PC-9 (cell line): Measurements from ENCODE around the gene GDF7. TPM values are rescaled to one million over a fixed set of nuclear protein-coding genes. Genes with fewer than 3 reads are reported as not detected.
A peak's percentile ranks its signal among the peaks of the same experiment; 100 is the strongest.

ENCODE experiments used
- BruUV-seq: library from RNA; stranded (reverse); fragments of 400-500 nt; replicated peaks from 2 replicates; lab custom pipeline; 2021; lab: Mats Ljungman, UMichigan
- CTCF ChIA-PET: fragments of 300-600 bp; sonication (Branson Sonifier 250); formaldehyde crosslinking; loops from one replicate; lab custom pipeline; 2022; ENCODE audit warnings: antibody characterized with exemption; lab: Charles Lee
- POLR2A ChIA-PET: fragments of 300-600 bp; sonication (Branson Sonifier 250); formaldehyde crosslinking; loops from one replicate; lab custom pipeline; 2022; ENCODE audit warnings: antibody characterized with exemption; ENCODE audit not compliant: unreplicated experiment; lab: Charles Lee
- DNase-seq, 2 experiments: peaks; one replicate each; pipeline versions ENCODE4 v3.0.0 to v3.0.0-alpha.2; 2015 to 2022; ENCODE audit warnings: mixed read lengths in 1 of 2
- H2AFZ ChIP-seq: fragments of 200-600 bp; sonication (generic); 2 replicates; pipeline ENCODE4 v1.8.1; 2017; ENCODE audit warnings: antibody characterized with exemption
- H3F3A ChIP-seq: fragments of 200-600 bp; sonication (generic); 2 replicates; pipeline ENCODE4 v1.8.1; 2017; ENCODE audit warnings: antibody characterized with exemption, mild to moderate bottlenecking, low read depth; ENCODE audit not compliant: insufficient read depth
- H3K27ac ChIP-seq: fragments of 200-600 bp; sonication (generic); 2 replicates; pipeline ENCODE4 v1.6.1; 2016; ENCODE audit warnings: mixed run types
- H3K27me3 ChIP-seq: fragments of 200-600 bp; sonication (generic); 2 replicates; pipeline ENCODE4 v1.6.1; 2016; ENCODE audit warnings: low read depth, mixed run types; ENCODE audit not compliant: insufficient read depth
- H3K36me3 ChIP-seq: fragments of 200-600 bp; sonication (generic); 2 replicates; pipeline ENCODE4 v1.6.1; 2016; ENCODE audit warnings: low read depth, mixed run types
- H3K4me1 ChIP-seq: fragments of 200-600 bp; sonication (generic); replicated peaks from 2 replicates; pipeline ENCODE4 v1.6.1; 2016; ENCODE audit warnings: mixed run types; ENCODE audit not compliant: insufficient read depth
- H3K4me2 ChIP-seq: fragments of 200-600 bp; sonication (generic); 2 replicates; pipeline ENCODE4 v1.6.1; 2017; ENCODE audit warnings: mixed run types
- H3K4me3 ChIP-seq: fragments of 200-600 bp; sonication (generic); 2 replicates; pipeline ENCODE4 v1.6.1; 2016; ENCODE audit warnings: mixed run types
- H3K79me2 ChIP-seq: fragments of 200-600 bp; sonication (generic); 2 replicates; pipeline ENCODE4 v1.6.1; 2017; ENCODE audit warnings: low read depth, mixed run types
- H3K9me2 ChIP-seq: fragments of 200-600 bp; sonication (generic); 2 replicates; pipeline ENCODE4 v1.8.1; 2017; ENCODE audit warnings: mild to moderate bottlenecking; ENCODE audit not compliant: insufficient read depth
- H3K9me3 ChIP-seq: fragments of 200-600 bp; sonication (generic); 2 replicates; pipeline ENCODE4 v1.8.1; 2016; ENCODE audit warnings: low read depth; ENCODE audit not compliant: insufficient read depth
- H4K20me1 ChIP-seq: fragments of 200-600 bp; sonication (generic); 2 replicates; pipeline ENCODE4 v1.8.1; 2017; ENCODE audit not compliant: insufficient read depth
- CTCF ChIP-seq: fragments of 200-600 bp; sonication (generic); conservative IDR thresholded peaks from 2 replicates; pipeline ENCODE4 v1.6.1; 2017; ENCODE audit warnings: mixed run types, antibody characterized with exemption, mild to moderate bottlenecking, moderate library complexity
- EZH2 ChIP-seq: fragments of 200-600 bp; sonication (generic); IDR thresholded peaks from 2 replicates; pipeline ENCODE4 v1.8.0; 2017; ENCODE audit warnings: antibody characterized with exemption, low read depth
- intact Hi-C: fragments of 100-400 bp; cut with micrococcal nuclease; formaldehyde crosslinking; loops from one replicate; pipeline ENCODE4 v1.10.0; 2022; ENCODE audit not compliant: unreplicated experiment
- total RNA-seq: library from RNA; stranded (reverse); gene quantifications from 2 replicates; pipeline ENCODE4 v1.2.3, GENCODE V29; 2021

The GDF7 gene
- total RNA-seq, 1 experiment from 2014 or later, result 0.04 TPM

GRCh38 chr2:20633794-20634506 is 33.0 kb upstream of the GDF7 start:
- no peaks in the 10 kb centered on the region for H4K20me1 ChIP-seq
- TSS peak; percentile 29 for BruUV-seq
- peak overlapping the region; percentile 68 for H3K27ac ChIP-seq
- H2AFZ ChIP-seq, result peak overlapping the region; percentile 46; the same call in 1 of the 2 replicates
- CTCF ChIA-PET, result interaction anchor here (0.5 to 3.1 kb wide), 8 partner anchors 16 to 242 kb away, joined by 3 to 12 read pairs (median 5); partner anchors contain the start of gene RHOB
- TF ChIP-seq CTCF (peak; percentile 33; the same call in 1 of the 2 replicates), EZH2 (no peak)
- no peaks in the 10 kb centered on the region for H3K9me3 ChIP-seq
- H3F3A ChIP-seq, result peaks cover 29% of the 10 kb centered on the region
- DNase-seq, result peak; percentile 85 to 92
- intact Hi-C loops, result loop anchor here (1.0 kb wide), 6 partner anchors 16 to 187 kb away; partner anchors contain the start of gene RHOB
- peak overlapping the region; percentile 70 for H3K4me2 ChIP-seq
- peaks cover 37% of the 10 kb centered on the region for H3K4me1 ChIP-seq
- no peaks in the 10 kb centered on the region for H3K27me3 ChIP-seq
- no peaks in the 10 kb centered on the region for H3K79me2 ChIP-seq
- H3K4me3 ChIP-seq, result peak overlapping the region; percentile 11; the same call in 1 of the 2 replicates
- POLR2A ChIA-PET, result interaction anchor here (0.6 to 2.4 kb wide), 4 partner anchors 187 to 330 kb away, joined by 3 to 52 read pairs (median 4); partner anchors contain the start of gene RHOB
- H3K9me2 ChIP-seq, result no peaks in the 10 kb centered on the region
- H3K36me3 ChIP-seq, result no peaks in the 10 kb centered on the region

GRCh38 chr2:20634507-20635112 is 32.3 kb upstream of the GDF7 start:
- Histone ChIP-seq H3K9me3 (no peaks in the 10 kb centered on the region), H3K4me3 (peak overlapping the region; percentile 11; the same call in 1 of the 2 replicates), H4K20me1 (no peaks in the 10 kb centered on the region), H3K27me3 (no peaks in the 10 kb centered on the region), H2AFZ (no peak overlapping the region), H3K9me2 (no peaks in the 10 kb centered on the region), H3K27ac (peak overlapping the region; percentile 68), H3K4me1 (peaks cover 37% of the 10 kb centered on the region), H3K36me3 (no peaks in the 10 kb centered on the region), H3F3A (peaks cover 29% of the 10 kb centered on the region), H3K4me2 (peak overlapping the region; percentile 70), H3K79me2 (no peaks in the 10 kb centered on the region)
- BruUV-seq, result no TSS peak
- CTCF ChIA-PET, result interaction anchor here (0.5 to 3.1 kb wide), 10 partner anchors 16 to 242 kb away, joined by 3 to 12 read pairs (median 5); partner anchors contain the start of genes HS1BP3 and RHOB
- TF ChIP-seq EZH2 (no peak), CTCF (no peak)
- intact Hi-C loops, result loop anchor here (1.0 kb wide), 7 partner anchors 16 to 191 kb away; partner anchors contain the start of gene RHOB
- POLR2A ChIA-PET, result interaction anchor here (0.7 to 2.4 kb wide), 5 partner anchors 57 to 330 kb away, joined by 3 to 52 read pairs (median 8); partner anchors contain the start of gene RHOB
- peak; percentile 63 to 73 for DNase-seq

GRCh38 chr2:20635113-20635510 is 31.8 kb upstream of the GDF7 start:
- Histone ChIP-seq H3K27ac (no peak overlapping the region), H2AFZ (no peak overlapping the region), H3K4me3 (no peak overlapping the region), H3K9me3 (no peaks in the 10 kb centered on the region), H3K27me3 (no peaks in the 10 kb centered on the region), H4K20me1 (no peaks in the 10 kb centered on the region), H3K9me2 (no peaks in the 10 kb centered on the region), H3K4me2 (peak overlapping the region; percentile 70), H3K4me1 (peaks cover 37% of the 10 kb centered on the region), H3K36me3 (no peaks in the 10 kb centered on the region), H3K79me2 (no peaks in the 10 kb centered on the region), H3F3A (peaks cover 29% of the 10 kb centered on the region)
- CTCF ChIA-PET, result interaction anchor here (0.7 to 3.1 kb wide), 6 partner anchors 16 to 223 kb away, joined by 3 to 12 read pairs (median 6); partner anchors contain the start of genes HS1BP3 and RHOB
- intact Hi-C loops, result loop anchor here (1.0 kb wide), 1 partner anchor 192 kb away; no protein-coding TSS in a partner anchor
- BruUV-seq, result no TSS peak
- DNase-seq, result no peak
- TF ChIP-seq EZH2 (no peak), CTCF (no peak)
- POLR2A ChIA-PET, result interaction anchor here (0.7 to 2.4 kb wide), 3 partner anchors 57 to 188 kb away, joined by 8 to 52 read pairs (median 9); partner anchors contain the start of gene RHOB
